ENCODE results near the gene B3GNT7. TPM values are rescaled to one million over a fixed set of nuclear protein-coding genes. Genes with fewer than 3 reads are reported as not detected.

B3GNT7 gene
- total RNA-seq, 4 donors from 2014 or later: 3.0 to 5.7 (median 3.6) TPM

GRCh38 chr2:231356466-231356844, 39.1 kb upstream of the B3GNT7 start:
- Histone ChIP-seq H3K27ac (no peak overlapping the region), H3K4me1 (no peaks in the 10 kb centered on the region), H3K4me3 (no peak overlapping the region), H3K9me3 (no peaks in the 10 kb centered on the region), H3K36me3 (peaks cover 0 to 65% of the 10 kb centered on the region in 2 donors), H3K27me3 (no peaks in the 10 kb centered on the region)
- TF ChIP-seq EP300 (IDR thresholded peaks at IDR 0.05) (no peak), POLR2AphosphoS5 (IDR thresholded peaks at IDR 0.05) (no peak), CTCF (IDR thresholded peaks at IDR 0.05) (no peak), POLR2A (IDR thresholded peaks at IDR 0.05) (no peak)
- WGBS, 2 donors (ENCODE audit: low coverage in 1 of 2): 59 to 78% methylated on average over 4 to 5 of the region's 5 CpGs
- ATAC-seq: no peak

GRCh38 chr2:231357048-231357447, 38.5 kb upstream of the B3GNT7 start:
- Histone ChIP-seq H3K4me3 (no peak overlapping the region), H3K36me3 (peaks cover 0 to 68% of the 10 kb centered on the region in 2 donors), H3K9me3 (no peaks in the 10 kb centered on the region), H3K27me3 (no peaks in the 10 kb centered on the region), H3K4me1 (no peaks in the 10 kb centered on the region), H3K27ac (no peak overlapping the region)
- TF ChIP-seq CTCF (IDR thresholded peaks at IDR 0.05) (no peak), POLR2A (IDR thresholded peaks at IDR 0.05) (no peak), POLR2AphosphoS5 (IDR thresholded peaks at IDR 0.05) (no peak), EP300 (IDR thresholded peaks at IDR 0.05) (no peak)
- WGBS, 2 donors (ENCODE audit: low coverage in 1 of 2): 97% methylated on average over 6 of the region's 7 CpGs; no CpG with 5 or more reads in 1 of the 2 donors
- ATAC-seq: no peak

- WGBS, 2 donors (ENCODE audit: low coverage in 1 of 2): 96% methylated on average over 4 of the region's 4 CpGs; no CpG with 5 or more reads in 1 of the 2 donors
- no peak for ATAC-seq
- Histone ChIP-seq H3K4me3 (no peak overlapping the region), H3K27me3 (no peaks in the 10 kb centered on the region), H3K36me3 (peaks cover 0 to 75% of the 10 kb centered on the region in 2 donors), H3K27ac (no peak overlapping the region), H3K4me1 (no peaks in the 10 kb centered on the region), H3K9me3 (no peaks in the 10 kb centered on the region)
- TF ChIP-seq POLR2AphosphoS5 (IDR thresholded peaks at IDR 0.05) (no peak), EP300 (IDR thresholded peaks at IDR 0.05) (no peak), CTCF (IDR thresholded peaks at IDR 0.05) (no peak), POLR2A (IDR thresholded peaks at IDR 0.05) (no peak)
Measured at GRCh38 chr2:231357931-231358330, 37.6 kb upstream of the B3GNT7 start.

GRCh38 chr2:231359441-231359840, 36.1 kb upstream of the B3GNT7 start:
- Histone ChIP-seq H3K27ac (no peak overlapping the region), H3K4me1 (no peaks in the 10 kb centered on the region), H3K27me3 (no peaks in the 10 kb centered on the region), H3K36me3 (peaks cover 0 to 90% of the 10 kb centered on the region in 2 donors), H3K4me3 (no peak overlapping the region), H3K9me3 (no peaks in the 10 kb centered on the region)
- no peak for TF ChIP-seq POLR2AphosphoS5 (IDR thresholded peaks at IDR 0.05)
- no peak for TF ChIP-seq POLR2A (IDR thresholded peaks at IDR 0.05)
- no peak for TF ChIP-seq EP300 (IDR thresholded peaks at IDR 0.05)
- TF ChIP-seq CTCF (IDR thresholded peaks at IDR 0.05): no peak
- WGBS, 2 donors (ENCODE audit: low coverage in 1 of 2): 90 to 91% methylated on average over 5 to 6 of the region's 10 CpGs
- no peak for ATAC-seq

- no peak for TF ChIP-seq POLR2AphosphoS5 (IDR thresholded peaks at IDR 0.05)
- peaks cover 0 to 95% of the 10 kb centered on the region in 2 donors for H3K36me3 ChIP-seq
- WGBS, 2 donors (ENCODE audit: low coverage in 1 of 2): 92 to 93% methylated on average over 2 to 3 of the region's 11 CpGs
Measured at GRCh38 chr2:231359948-231360347, 35.6 kb upstream of the B3GNT7 start.

More at GRCh38 chr2:231359948-231360347, 35.6 kb upstream of the B3GNT7 start:
- ATAC-seq: no peak
- Histone ChIP-seq H3K4me1 (no peaks in the 10 kb centered on the region), H3K27ac (no peak overlapping the region), H3K9me3 (no peaks in the 10 kb centered on the region), H3K27me3 (no peaks in the 10 kb centered on the region), H3K4me3 (no peak overlapping the region)
